Panc1 (cell line): ENCODE data around the gene USPL1.

ENCODE experiments used
- SIN3A ChIP-seq: IDR thresholded peaks from 2 replicates; pipeline ENCODE4 v1.6.1; 2012; ENCODE audit warnings: low read depth, mild to moderate bottlenecking, low read length, moderate library complexity, borderline replicate concordance; ENCODE audit not compliant: insufficient read depth
- TF ChIP-seq, protein P1 (sequence below): fragments of 450-650 bp; IDR thresholded peaks from 2 replicates; pipeline ENCODE4 v1.5.1; 2017; ENCODE audit warnings: mild to moderate bottlenecking
- TF ChIP-seq, protein P2 (sequence below), 2 experiments: IDR thresholded peaks; 2 replicates each; pipeline ENCODE4 v1.6.1; 2011 to 2012; ENCODE audit warnings: low read depth in 2 of 2, control low read depth in 1 of 2, low read length in 1 of 2, mild to moderate bottlenecking in 1 of 2, moderate library complexity in 1 of 2; ENCODE audit not compliant: insufficient read depth in 1 of 2

- TF ChIP-seq, protein P1, sequence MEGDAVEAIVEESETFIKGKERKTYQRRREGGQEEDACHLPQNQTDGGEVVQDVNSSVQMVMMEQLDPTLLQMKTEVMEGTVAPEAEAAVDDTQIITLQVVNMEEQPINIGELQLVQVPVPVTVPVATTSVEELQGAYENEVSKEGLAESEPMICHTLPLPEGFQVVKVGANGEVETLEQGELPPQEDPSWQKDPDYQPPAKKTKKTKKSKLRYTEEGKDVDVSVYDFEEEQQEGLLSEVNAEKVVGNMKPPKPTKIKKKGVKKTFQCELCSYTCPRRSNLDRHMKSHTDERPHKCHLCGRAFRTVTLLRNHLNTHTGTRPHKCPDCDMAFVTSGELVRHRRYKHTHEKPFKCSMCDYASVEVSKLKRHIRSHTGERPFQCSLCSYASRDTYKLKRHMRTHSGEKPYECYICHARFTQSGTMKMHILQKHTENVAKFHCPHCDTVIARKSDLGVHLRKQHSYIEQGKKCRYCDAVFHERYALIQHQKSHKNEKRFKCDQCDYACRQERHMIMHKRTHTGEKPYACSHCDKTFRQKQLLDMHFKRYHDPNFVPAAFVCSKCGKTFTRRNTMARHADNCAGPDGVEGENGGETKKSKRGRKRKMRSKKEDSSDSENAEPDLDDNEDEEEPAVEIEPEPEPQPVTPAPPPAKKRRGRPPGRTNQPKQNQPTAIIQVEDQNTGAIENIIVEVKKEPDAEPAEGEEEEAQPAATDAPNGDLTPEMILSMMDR: no peak
- no peak for TF ChIP-seq SIN3A
- TF ChIP-seq, protein P2, sequence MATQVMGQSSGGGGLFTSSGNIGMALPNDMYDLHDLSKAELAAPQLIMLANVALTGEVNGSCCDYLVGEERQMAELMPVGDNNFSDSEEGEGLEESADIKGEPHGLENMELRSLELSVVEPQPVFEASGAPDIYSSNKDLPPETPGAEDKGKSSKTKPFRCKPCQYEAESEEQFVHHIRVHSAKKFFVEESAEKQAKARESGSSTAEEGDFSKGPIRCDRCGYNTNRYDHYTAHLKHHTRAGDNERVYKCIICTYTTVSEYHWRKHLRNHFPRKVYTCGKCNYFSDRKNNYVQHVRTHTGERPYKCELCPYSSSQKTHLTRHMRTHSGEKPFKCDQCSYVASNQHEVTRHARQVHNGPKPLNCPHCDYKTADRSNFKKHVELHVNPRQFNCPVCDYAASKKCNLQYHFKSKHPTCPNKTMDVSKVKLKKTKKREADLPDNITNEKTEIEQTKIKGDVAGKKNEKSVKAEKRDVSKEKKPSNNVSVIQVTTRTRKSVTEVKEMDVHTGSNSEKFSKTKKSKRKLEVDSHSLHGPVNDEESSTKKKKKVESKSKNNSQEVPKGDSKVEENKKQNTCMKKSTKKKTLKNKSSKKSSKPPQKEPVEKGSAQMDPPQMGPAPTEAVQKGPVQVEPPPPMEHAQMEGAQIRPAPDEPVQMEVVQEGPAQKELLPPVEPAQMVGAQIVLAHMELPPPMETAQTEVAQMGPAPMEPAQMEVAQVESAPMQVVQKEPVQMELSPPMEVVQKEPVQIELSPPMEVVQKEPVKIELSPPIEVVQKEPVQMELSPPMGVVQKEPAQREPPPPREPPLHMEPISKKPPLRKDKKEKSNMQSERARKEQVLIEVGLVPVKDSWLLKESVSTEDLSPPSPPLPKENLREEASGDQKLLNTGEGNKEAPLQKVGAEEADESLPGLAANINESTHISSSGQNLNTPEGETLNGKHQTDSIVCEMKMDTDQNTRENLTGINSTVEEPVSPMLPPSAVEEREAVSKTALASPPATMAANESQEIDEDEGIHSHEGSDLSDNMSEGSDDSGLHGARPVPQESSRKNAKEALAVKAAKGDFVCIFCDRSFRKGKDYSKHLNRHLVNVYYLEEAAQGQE (IDR thresholded peaks at IDR 0.05; ENCODE audit: insufficient read depth in 1 of 2, low read depth in 2 of 2, low read length in 1 of 2): no peak
These were observed 47.7 kb upstream of the USPL1 start for GRCh38 chr13:30569901-30570576.
